Osteoblast (primary cell): Measurements from ENCODE around the gene TYW1B. TPM values are rescaled to one million over a fixed set of nuclear protein-coding genes. Genes with fewer than 3 reads are reported as not detected.
"Not testable (repeated sequence)": the region's sequence is repeated elsewhere in the genome, so short reads cannot be mapped to it uniquely, and the experiment has no call there.

Experiments used
- DNase-seq: peaks from one replicate; pipeline ENCODE4 v3.0.0; 2011; ENCODE audit warnings: low spot score, mixed read lengths; ENCODE audit not compliant: insufficient read length; ENCODE audit errors: missing footprints
- H2AFZ ChIP-seq: 2 replicates; pipeline ENCODE4 v1.6.0; 2011; ENCODE audit warnings: mild to moderate bottlenecking, low read length
- H3K27ac ChIP-seq: 2 replicates; pipeline ENCODE4 v1.5.1; 2011; ENCODE audit warnings: mild to moderate bottlenecking, low read depth, low read length, moderate library complexity
- H3K27me3 ChIP-seq: 2 replicates; pipeline ENCODE4 v1.6.0; 2012; ENCODE audit warnings: mild to moderate bottlenecking, control low read depth, inconsistent platforms, low read length, moderate library complexity; ENCODE audit not compliant: insufficient read depth
- H3K36me3 ChIP-seq: 2 replicates; pipeline ENCODE4 v1.5.1; 2011; ENCODE audit warnings: mild to moderate bottlenecking, low read length, control low read depth, moderate library complexity; ENCODE audit not compliant: insufficient read depth
- H3K4me1 ChIP-seq: 2 replicates; pipeline ENCODE4 v1.5.1; 2011; ENCODE audit warnings: mild to moderate bottlenecking, low read length, control low read depth, moderate library complexity; ENCODE audit not compliant: insufficient read depth
- H3K4me2 ChIP-seq: 2 replicates; pipeline ENCODE4 v1.6.0; 2011; ENCODE audit warnings: mild to moderate bottlenecking, low read length; ENCODE audit not compliant: insufficient read depth
- H3K4me3 ChIP-seq: fragments of 200-600 bp; sonication (generic); 3 replicates; pipeline ENCODE4 v1.5.1; 2012; ENCODE audit warnings: mild to moderate bottlenecking, low read length, inconsistent platforms; ENCODE audit not compliant: insufficient read depth
- H3K79me2 ChIP-seq: 2 replicates; pipeline ENCODE4 v1.6.0; 2012; ENCODE audit warnings: mild to moderate bottlenecking, low read length, control low read depth, inconsistent platforms; ENCODE audit not compliant: insufficient read depth
- H3K9me3 ChIP-seq: 2 replicates; pipeline ENCODE4 v1.5.1; 2011; ENCODE audit warnings: low read depth, low read length, control low read depth
- H4K20me1 ChIP-seq: 2 replicates; pipeline ENCODE4 v1.6.0; 2012; ENCODE audit warnings: mild to moderate bottlenecking, low read length, control low read depth; ENCODE audit not compliant: insufficient read depth
- total RNA-seq: library from RNA; depleted of rRNA; stranded (reverse); fragments of >200 nt; gene quantifications from 2 replicates; pipeline ENCODE4 v1.2.3, GENCODE V29; 2012
- TF ChIP-seq, protein P1 (sequence below): IDR thresholded peaks from 2 replicates; pipeline ENCODE4 v1.5.1; 2011; ENCODE audit warnings: mild to moderate bottlenecking, low read depth, low read length, moderate library complexity; ENCODE audit errors: extremely low read depth

Gene TYW1B
- total RNA-seq, 1 donor = 2.2 TPM

DNA sequence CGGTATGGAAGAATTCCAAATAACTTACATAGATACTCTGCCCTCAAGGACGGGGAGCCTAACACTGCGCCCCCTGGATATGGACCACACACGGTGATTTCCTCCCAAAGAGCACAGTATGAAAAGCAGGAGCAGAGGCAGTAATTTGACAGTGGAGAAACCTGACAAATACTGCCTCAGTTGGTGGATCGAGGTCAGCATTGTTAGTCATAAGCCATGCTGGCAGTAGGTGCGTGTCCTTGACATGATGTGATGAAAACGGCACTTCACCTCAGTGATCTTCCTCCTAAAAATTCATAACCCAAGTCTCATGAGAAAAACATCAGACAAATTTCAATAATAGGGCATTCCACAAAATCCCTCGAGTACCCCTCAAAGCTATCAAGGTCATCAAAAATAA is 224.5 kb downstream of the TYW1B start:
- not testable (repeated sequence) for H3K9me3 ChIP-seq, H3K4me2 ChIP-seq, DNase-seq, H3K27ac ChIP-seq, H3K36me3 ChIP-seq, H3K4me1 ChIP-seq, H4K20me1 ChIP-seq, H2AFZ ChIP-seq, H3K27me3 ChIP-seq, H3K4me3 ChIP-seq, H3K79me2 ChIP-seq

DNA sequence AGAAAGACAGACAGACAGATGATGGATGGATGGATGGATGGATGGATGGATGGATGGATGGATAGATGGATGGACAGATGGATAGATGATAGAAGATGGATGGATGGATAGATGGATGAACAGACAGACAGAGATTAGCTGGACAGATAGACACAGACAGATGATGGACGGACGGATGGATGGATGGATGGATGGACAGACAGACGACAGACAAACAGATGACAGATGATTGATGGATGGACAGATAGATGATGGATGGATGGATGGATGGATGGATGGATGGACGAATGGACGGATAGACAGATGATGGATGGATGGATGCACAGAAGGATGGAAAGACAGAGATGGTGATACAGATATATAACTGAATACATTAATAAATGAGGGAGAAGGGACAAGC is 224.9 kb downstream of the TYW1B start:
- no peak overlapping the region for H2AFZ ChIP-seq
- H3K27me3 ChIP-seq = no peaks in the 10 kb centered on the region
- no peaks in the 10 kb centered on the region for H3K9me3 ChIP-seq
- no peaks in the 10 kb centered on the region for H3K36me3 ChIP-seq
- H3K4me1 ChIP-seq = no peaks in the 10 kb centered on the region
- H3K79me2 ChIP-seq = no peaks in the 10 kb centered on the region
- TF ChIP-seq, protein P1, sequence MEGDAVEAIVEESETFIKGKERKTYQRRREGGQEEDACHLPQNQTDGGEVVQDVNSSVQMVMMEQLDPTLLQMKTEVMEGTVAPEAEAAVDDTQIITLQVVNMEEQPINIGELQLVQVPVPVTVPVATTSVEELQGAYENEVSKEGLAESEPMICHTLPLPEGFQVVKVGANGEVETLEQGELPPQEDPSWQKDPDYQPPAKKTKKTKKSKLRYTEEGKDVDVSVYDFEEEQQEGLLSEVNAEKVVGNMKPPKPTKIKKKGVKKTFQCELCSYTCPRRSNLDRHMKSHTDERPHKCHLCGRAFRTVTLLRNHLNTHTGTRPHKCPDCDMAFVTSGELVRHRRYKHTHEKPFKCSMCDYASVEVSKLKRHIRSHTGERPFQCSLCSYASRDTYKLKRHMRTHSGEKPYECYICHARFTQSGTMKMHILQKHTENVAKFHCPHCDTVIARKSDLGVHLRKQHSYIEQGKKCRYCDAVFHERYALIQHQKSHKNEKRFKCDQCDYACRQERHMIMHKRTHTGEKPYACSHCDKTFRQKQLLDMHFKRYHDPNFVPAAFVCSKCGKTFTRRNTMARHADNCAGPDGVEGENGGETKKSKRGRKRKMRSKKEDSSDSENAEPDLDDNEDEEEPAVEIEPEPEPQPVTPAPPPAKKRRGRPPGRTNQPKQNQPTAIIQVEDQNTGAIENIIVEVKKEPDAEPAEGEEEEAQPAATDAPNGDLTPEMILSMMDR = no peak
- no peak overlapping the region for H3K4me2 ChIP-seq
- DNase-seq = no peak
- H3K27ac ChIP-seq = no peak overlapping the region
- H4K20me1 ChIP-seq = no peaks in the 10 kb centered on the region
- no peak overlapping the region for H3K4me3 ChIP-seq

DNA sequence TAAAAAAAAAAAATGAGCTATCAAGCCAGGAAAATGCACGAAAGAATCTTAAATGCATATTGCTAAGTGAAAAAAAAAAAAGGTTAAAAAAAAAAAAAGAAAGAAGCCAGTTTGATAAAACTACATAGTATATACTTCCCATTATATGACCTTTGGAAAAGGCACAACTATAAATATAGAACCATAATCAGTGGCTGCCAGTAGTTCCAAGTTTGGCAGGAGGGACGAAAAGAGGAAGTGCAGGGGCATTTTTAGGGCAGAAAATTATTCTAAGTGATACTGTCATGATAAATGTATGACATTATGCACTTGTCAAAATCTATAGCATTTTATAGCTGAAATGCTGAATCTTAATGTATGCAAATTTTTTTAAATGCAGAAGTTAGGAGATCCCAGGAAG is 226.3 kb downstream of the TYW1B start:
- H3K27ac ChIP-seq, H3K4me2 ChIP-seq, H3K4me3 ChIP-seq, H4K20me1 ChIP-seq, DNase-seq, H3K79me2 ChIP-seq, H3K27me3 ChIP-seq, H3K36me3 ChIP-seq, H2AFZ ChIP-seq, H3K9me3 ChIP-seq, H3K4me1 ChIP-seq: not testable (repeated sequence)

DNA sequence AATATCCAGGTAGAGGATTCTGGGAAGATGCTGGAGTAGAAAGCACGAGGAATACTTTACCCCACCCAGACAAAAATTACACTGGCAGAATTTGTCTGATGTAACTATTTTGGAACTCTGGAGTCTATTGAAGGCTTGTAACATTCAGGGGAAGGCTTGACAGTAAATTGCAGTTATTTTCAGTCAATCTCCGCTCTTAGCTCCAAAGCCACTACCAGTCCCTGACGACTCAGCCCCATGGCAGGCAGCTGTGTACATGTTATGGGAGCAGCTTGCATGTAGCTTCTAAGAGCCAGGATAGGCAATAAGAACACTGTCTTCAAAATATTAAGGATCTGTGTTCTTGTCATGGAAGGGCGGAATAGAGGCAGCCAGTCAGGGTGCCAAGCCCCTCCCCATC is 238.0 kb downstream of the TYW1B start:
- H4K20me1 ChIP-seq, H3K4me2 ChIP-seq, H3K27ac ChIP-seq, H2AFZ ChIP-seq, H3K27me3 ChIP-seq, H3K79me2 ChIP-seq, H3K4me1 ChIP-seq, DNase-seq, H3K36me3 ChIP-seq, H3K4me3 ChIP-seq, H3K9me3 ChIP-seq: not testable (repeated sequence)

DNA sequence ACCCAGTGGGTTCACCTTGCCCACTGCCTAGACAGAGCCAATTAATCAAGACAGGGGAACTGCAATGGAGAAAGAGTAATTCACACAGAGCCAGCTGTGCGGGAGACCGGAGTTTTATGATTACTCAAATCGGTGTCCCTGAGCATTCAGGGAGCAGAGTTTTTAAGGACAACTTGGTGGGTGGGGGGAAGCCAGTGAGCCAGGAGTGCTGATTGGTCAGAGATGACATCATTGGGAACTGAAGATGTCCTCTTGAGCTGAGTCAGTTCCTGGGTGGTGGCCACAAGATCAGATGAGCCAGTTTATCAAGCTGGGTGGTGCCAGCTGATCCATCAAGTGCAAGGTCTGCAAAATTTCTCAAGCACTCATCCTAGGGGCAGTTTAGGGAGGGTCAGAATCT is 240.7 kb downstream of the TYW1B start:
- H2AFZ ChIP-seq = not testable (repeated sequence)

DNA sequence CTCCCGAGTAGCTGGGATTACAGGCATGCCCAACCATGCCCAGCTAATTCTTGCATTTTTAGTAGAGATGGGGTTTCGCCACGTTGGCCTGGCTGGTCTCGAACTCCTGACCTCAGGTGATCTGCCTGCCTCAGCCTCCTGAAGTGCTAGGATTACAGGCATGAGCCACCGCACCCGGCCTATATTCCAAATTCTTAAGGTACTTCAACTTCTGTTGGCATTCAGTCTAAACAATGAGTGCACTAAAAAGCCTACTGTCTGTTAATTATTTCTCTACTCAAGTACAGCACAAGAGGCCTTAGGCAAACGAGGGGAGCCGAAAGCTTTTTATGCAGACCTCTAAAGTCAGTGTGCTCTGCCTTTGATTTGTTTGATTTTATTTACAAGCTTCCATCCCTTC is 243.4 kb downstream of the TYW1B start:
- H3K27me3 ChIP-seq, H3K79me2 ChIP-seq: not testable (repeated sequence)

More for the DNA sequence above, 240.7 kb downstream of the TYW1B start:
- H3K79me2 ChIP-seq, H3K27ac ChIP-seq, H4K20me1 ChIP-seq, H3K27me3 ChIP-seq, DNase-seq, H3K4me1 ChIP-seq, H3K4me3 ChIP-seq, H3K4me2 ChIP-seq, H3K36me3 ChIP-seq, H3K9me3 ChIP-seq: not testable (repeated sequence)

DNA sequence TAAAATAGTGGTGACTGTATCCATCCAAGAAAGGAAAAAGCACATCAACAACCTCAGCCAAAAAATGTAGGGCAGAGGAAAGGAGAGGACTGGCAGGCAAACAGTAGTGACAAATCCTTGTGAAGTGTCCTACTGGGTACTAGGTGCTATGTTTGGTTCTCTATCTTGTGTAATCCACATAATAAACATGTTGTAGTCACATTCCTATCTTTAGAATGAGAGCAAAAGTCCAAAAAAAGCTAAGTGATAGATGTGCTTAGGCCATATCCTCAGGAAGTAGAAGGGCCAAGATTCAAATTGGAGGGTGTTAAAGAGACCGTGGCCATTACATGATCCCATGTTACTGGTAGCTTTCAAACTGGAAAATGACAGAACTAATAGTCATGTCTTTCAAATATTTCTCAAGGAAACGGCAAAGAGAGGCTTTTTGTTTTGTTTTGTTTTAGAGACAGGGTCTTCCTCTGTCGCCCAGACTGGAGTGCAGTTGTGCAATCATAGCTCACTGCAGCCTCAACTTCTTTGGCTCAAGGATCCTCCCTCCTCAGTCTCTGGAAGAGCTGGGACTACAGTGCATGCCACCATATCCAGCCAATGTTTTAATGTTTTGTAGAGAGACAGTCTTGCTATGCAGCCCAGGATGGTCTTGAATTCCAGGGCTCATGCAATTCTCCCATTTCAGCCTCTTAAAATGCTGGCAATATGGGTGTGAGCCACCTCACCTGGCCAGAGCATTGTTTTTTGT is 244.2 kb downstream of the TYW1B start:
- H3K36me3 ChIP-seq, DNase-seq, H3K9me3 ChIP-seq, H3K79me2 ChIP-seq, H2AFZ ChIP-seq, H3K4me3 ChIP-seq, H3K4me1 ChIP-seq, H3K4me2 ChIP-seq, H4K20me1 ChIP-seq, H3K27me3 ChIP-seq, H3K27ac ChIP-seq: not testable (repeated sequence)

More for the DNA sequence above, 243.4 kb downstream of the TYW1B start:
- not testable (repeated sequence) for H3K4me3 ChIP-seq, H3K9me3 ChIP-seq, H3K4me2 ChIP-seq, H3K4me1 ChIP-seq, H3K36me3 ChIP-seq, H3K27ac ChIP-seq, H2AFZ ChIP-seq, H4K20me1 ChIP-seq
- peak; percentile 10 for DNase-seq

DNA sequence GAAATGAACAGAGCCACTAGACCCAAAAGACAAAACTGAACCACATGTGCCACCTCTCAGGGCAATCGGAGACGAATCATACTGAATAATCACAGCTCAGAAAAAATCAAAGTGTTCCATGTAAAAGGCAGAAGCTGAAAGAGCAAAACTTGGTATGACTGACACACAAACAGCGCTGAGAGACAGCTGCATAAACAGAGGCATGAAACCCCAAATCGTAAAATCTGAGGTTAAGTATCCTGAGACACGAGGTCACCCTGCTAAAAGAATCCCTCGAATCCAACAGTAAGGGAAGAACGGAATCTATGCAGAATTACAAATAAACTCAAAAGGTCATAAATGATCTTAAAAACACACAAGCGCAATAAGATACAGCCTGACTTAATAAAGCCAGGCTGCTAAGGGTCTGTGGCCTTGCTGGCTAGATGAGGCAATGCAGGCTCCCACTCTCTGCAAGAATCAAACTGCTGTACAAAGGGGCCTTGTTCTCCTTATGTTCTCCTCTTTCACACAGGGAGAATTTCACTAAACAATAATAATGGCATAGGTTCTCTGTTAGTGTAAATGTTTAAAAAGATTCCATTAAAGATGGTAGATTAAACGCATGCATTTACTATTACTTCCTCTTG is 247.7 kb downstream of the TYW1B start:
- H3K4me3 ChIP-seq, H3K27me3 ChIP-seq, H3K79me2 ChIP-seq, DNase-seq, H3K4me1 ChIP-seq, H2AFZ ChIP-seq, H4K20me1 ChIP-seq, H3K4me2 ChIP-seq, H3K9me3 ChIP-seq, H3K36me3 ChIP-seq, H3K27ac ChIP-seq: not testable (repeated sequence)
